Measurements from ENCODE around the gene BAIAP3. TPM values are rescaled to one million over a fixed set of nuclear protein-coding genes. Genes with fewer than 3 reads are reported as not detected.

Gene BAIAP3
- total RNA-seq, 1 experiment from 2014 or later = 6.8 TPM

DNA sequence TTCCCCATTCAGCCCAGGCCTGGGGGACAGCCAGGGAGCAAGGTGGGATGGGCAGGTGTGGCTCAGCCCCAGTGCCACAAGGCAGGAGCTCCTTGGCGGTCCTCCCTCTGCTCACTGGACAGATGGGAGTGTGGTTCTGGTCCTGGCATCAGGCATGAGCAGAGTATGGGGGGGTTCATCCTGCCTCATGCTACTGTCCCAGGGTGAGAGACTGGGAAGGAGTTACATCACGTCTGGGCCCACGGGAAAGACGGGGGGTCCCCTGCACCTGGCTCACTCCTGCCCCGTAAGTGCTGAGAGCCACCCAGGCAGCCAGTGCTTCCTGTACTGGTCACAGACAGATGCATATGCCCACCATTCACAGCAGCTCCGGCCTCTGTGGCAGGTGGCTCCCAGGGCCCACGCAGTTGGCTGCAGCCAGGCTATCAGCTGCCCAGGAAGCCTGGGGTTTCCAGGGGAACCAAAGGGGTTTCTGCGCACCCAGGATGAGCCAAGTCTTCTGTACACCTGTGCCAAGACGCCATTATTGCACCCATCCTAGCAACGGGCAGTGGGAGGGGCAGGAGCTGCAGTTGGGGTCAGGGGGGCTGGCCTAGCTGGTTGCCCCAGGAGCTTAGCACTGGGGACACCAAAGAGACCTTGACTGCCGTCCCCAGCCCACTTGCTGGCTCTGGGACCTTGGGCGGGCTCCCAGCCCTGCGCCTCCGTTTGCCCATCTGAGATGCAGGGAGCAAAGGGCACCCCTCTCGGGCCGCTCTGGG lies 1.9 kb downstream of the BAIAP3 start:
- Histone ChIP-seq H2BK120ac (ENCODE audit: low read depth, low read length, poor library complexity, severe bottlenecking) (no peak overlapping the region), H2AK5ac (ENCODE audit: insufficient read length, low read length) (no peak overlapping the region), H4K8ac (replicated peaks; ENCODE audit: insufficient read length, low read depth, low read length) (no peak overlapping the region), H2BK12ac (ENCODE audit: insufficient read length, low read depth, low read length) (no peak overlapping the region), H3K27me3 (ENCODE audit: insufficient read depth, low read length) (peaks cover 16% of the 10 kb centered on the region; the same call in 1 of the 2 replicates), H3K9me3 (ENCODE audit: control insufficient read depth, low read depth, low read length) (no peaks in the 10 kb centered on the region), H3K23me2 (ENCODE audit: insufficient read length, low read depth, low read length, poor library complexity, severe bottlenecking) (peaks cover 20% of the 10 kb centered on the region), H2BK20ac (ENCODE audit: low read depth, low read length, poor library complexity, severe bottlenecking) (no peak overlapping the region), H4K20me1 (ENCODE audit: control insufficient read depth, insufficient read depth, insufficient read length) (no peaks in the 10 kb centered on the region), H2AFZ (ENCODE audit: low read length) (no peak overlapping the region), H2BK5ac (ENCODE audit: insufficient read length, low read length) (no peak overlapping the region), H3K18ac (ENCODE audit: insufficient read length, low read depth, low read length) (no peak overlapping the region), H3K79me2 (ENCODE audit: insufficient read depth, low read length) (no peaks in the 10 kb centered on the region), H3K9ac (ENCODE audit: extremely low read depth, insufficient read length, low read length) (no peak overlapping the region), H4K5ac (ENCODE audit: insufficient read length, low read depth, low read length) (no peak overlapping the region), H3K14ac (ENCODE audit: insufficient read depth, low read length) (no peak overlapping the region), H3K4me1 (ENCODE audit: insufficient read depth, low read length) (no peaks in the 10 kb centered on the region), H3K4me2 (ENCODE audit: insufficient read depth, insufficient read length, low read length) (no peak overlapping the region), H3K27ac (ENCODE audit: insufficient read length, low read depth, low read length) (no peak overlapping the region), H4K91ac (ENCODE audit: insufficient read length, low read depth, low read length) (no peak overlapping the region), H3K23ac (ENCODE audit: insufficient read length, low read depth, low read length) (no peak overlapping the region), H3T11ph (ENCODE audit: low read length) (no peak overlapping the region), H3K4ac (ENCODE audit: low read depth, low read length) (no peak overlapping the region), H2BK15ac (ENCODE audit: low read depth, low read length) (no peak overlapping the region), H3K79me1 (ENCODE audit: insufficient read depth, low read depth, low read length, poor library complexity, severe bottlenecking) (no peaks in the 10 kb centered on the region), H3K56ac (ENCODE audit: insufficient read length, low read depth, low read length) (no peak overlapping the region)
- H3K9me3 Mint-ChIP-seq = no peaks in the 10 kb centered on the region
- TF ChIP-seq, protein P1, sequence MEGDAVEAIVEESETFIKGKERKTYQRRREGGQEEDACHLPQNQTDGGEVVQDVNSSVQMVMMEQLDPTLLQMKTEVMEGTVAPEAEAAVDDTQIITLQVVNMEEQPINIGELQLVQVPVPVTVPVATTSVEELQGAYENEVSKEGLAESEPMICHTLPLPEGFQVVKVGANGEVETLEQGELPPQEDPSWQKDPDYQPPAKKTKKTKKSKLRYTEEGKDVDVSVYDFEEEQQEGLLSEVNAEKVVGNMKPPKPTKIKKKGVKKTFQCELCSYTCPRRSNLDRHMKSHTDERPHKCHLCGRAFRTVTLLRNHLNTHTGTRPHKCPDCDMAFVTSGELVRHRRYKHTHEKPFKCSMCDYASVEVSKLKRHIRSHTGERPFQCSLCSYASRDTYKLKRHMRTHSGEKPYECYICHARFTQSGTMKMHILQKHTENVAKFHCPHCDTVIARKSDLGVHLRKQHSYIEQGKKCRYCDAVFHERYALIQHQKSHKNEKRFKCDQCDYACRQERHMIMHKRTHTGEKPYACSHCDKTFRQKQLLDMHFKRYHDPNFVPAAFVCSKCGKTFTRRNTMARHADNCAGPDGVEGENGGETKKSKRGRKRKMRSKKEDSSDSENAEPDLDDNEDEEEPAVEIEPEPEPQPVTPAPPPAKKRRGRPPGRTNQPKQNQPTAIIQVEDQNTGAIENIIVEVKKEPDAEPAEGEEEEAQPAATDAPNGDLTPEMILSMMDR (conservative IDR thresholded peaks at IDR 0.05) = no peak
- DNase-seq = no peak
- peaks cover 12 to 18% of the 10 kb centered on the region in 2 experiments for H3K4me1 Mint-ChIP-seq
- peak overlapping the region in 1 of 2 experiments; percentile 72; a peak in 2 of 5 replicates for H3K4me3 Mint-ChIP-seq
- WGBS (ENCODE audit: extremely low coverage, insufficient read length, low lambda C conversion rate) = no CpG with 5 or more reads among the region's 16 CpGs
- H3K27me3 Mint-ChIP-seq (ENCODE audit: low read depth) = peaks cover 48% of the 10 kb centered on the region
- H3K27ac Mint-ChIP-seq = no peak overlapping the region
- no peaks in the 10 kb centered on the region for H3K36me3 Mint-ChIP-seq (ENCODE audit: insufficient read depth in 1 of 3, low read depth in 3 of 3)

Data from H9 (cell line).